Left lobe of liver (tissue), 2 donors: ENCODE data around the gene THSD7A. TPM values are rescaled to one million over a fixed set of nuclear protein-coding genes. Genes with fewer than 3 reads are reported as not detected.
A peak's percentile ranks its signal among the peaks of the same experiment; 100 is the strongest.

Source experiments
- ATAC-seq: fragments of 200-7000 bp; cut with Tn5 transposase; one replicate; pipeline ENCODE4 v1.9.1; 2020; ENCODE audit warnings: mild to moderate bottlenecking, moderate library complexity
- DNase-seq: peaks from one replicate; pipeline ENCODE4 v3.0.0-alpha.2; 2020; ENCODE audit warnings: low spot score
- total RNA-seq: library from RNA; stranded (reverse); gene quantifications from one replicate; pipeline ENCODE4 v1.2.1, GENCODE V29; 2021
- donor health status: DM: no; HTN: no; CAD: no; lungs with moderate emphysema.
- donor health status: DM: no; HTN: yes; CAD: no.

The THSD7A gene
- total RNA-seq, 1 donor from 2014 or later, result 1.6 TPM

DNA sequence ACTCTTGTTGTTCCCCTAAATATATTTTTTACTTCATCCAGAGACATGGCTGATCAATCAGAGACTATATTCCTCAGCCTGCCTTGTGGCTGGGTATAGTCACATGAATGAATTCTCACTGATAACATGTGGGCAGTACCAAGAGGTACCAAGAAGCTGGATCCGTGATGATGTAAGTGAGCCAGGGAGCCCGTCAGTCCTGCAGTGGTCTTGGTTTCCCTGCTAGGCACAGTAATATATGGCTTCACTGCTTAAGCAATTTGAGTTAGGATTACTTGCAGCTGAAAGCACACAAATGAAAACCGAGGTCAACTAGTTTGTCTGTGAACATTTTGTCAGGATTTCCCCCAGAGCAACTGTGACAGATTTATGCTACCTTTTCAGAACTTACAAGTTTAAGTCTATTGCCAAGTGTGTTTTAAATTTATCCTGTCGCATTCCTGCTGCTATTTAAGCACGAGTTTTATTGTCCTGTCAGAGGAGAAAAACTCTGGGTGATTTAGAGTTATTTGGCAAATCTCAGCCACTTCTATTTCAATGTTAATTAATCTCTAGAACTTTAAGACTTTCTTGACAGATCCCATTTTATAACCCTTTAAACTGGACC, 476.5 kb downstream of the THSD7A start:
- DNase-seq, result no peak
- ATAC-seq, result no peak

DNA sequence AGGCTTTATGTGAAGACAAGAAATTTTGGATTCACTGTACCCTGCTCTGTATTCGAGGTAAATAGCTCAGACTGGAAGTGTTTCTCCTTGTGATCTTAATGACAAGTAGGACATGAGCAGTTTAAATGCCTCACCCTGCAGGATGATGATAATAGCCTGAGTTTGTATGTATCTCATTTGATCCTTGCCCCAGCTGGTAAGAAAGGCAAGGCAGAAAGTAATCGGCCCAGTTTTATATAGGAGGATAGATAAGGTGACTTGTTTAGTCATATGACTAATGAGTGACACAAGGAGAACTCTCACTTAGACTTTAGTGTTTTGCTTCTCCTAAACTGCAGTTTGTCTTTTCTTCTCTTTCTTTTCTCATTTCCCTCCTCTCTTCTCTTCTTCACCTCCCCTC, 485.7 kb downstream of the THSD7A start:
- no peak for ATAC-seq
- no peak for DNase-seq

DNA sequence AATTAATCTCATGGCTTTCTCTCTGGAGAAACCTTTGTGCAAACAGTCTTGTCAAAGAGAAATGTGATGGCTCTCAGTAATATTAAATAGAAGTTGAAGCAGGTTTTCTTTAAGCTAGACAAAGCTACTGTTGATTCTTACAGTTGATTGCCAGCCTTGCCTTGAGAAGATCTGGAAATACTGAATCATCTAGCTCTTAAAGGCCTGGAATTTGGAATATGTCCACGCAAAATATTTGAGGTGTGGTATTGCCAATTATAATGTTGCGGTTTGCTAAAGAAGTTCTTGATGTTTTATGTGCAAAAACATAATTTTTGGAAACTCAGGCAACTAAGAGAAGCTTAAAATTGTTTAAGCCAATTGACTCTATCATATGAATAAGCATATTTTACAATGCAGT, 486.4 kb downstream of the THSD7A start:
- no peak for DNase-seq

DNA sequence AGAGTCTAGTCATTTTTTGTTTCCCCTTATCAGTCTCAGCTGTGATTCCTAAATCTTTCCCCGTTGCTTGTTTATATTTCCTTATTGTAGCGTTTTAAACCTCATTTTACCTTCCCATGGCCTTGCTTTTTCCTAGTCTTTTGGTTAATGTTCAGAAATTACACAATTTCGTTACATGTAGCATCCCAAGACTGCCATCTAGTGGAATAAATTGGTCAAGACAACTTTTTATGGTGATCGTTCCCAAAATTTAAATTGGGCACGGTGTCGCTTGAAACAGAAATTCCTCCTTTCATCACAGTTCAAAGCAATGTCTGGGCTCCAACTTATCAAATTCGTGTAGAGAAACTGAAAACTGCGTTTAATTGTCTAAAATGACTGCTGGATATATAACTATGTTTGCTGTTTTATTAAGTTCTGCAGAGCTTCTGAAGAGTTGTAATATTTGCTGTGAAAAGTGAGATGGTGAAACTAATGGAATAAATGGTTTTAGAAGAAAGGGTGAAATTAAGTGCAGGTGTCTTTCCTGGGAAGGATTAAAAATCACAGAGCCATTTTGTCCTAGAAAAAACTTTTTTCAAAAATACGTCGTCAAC, 488.1 kb downstream of the THSD7A start:
- peak; percentile 92 for ATAC-seq
- DNase-seq, result no peak

More for the DNA sequence above, 486.4 kb downstream of the THSD7A start:
- no peak for ATAC-seq

DNA sequence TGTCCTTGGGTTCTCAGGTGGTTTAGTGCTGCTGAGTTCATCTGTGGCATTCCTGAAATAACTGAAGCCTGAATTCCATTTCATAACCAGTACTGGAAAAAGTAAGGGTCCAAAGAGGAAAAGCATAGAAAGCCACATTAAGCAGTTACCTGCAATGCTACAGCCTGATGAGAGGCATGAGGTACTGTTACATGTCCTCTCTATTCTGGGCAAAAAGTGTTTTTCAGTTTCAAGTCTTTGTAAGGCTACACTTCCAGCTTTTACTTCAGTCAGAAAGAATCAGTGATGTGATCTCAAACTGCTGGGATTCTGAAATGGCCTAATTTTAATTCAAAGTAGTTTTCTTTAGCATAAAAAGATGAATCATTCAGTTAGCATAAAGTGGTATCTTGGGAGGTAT, 488.9 kb downstream of the THSD7A start:
- ATAC-seq (no peak), DNase-seq (no peak)

DNA sequence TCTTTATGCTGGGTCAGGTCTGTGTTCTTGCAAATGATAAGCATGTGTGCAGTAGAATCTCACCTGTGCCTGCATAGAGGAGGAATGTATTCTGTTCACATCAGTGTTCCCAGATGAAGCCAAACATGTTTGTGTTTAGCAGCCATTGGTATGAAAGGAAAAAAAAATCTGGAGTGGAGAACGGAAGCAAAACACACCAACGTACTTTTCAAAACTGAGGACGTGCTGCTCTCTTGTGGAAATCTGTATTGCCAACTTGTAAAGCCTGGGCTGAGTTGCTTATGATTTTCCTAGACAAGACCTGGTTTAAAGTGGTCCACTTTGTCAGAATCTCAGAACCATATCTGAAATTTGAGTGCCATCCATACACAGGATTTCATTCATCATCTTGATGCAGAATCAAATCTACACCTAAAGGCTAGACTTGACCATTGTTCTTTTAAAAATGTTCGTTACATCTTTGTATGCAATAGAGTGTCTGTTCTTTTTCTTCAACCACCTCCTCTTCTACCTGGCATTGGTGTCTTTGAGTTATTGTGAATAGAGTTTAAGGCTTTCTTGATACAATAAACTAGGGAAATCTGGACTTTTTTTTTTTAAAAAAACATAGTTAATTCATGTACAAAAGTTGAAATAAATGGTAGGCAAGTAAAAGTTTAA, 490.6 kb downstream of the THSD7A start:
- ATAC-seq (peak; percentile 71), DNase-seq (no peak)

DNA sequence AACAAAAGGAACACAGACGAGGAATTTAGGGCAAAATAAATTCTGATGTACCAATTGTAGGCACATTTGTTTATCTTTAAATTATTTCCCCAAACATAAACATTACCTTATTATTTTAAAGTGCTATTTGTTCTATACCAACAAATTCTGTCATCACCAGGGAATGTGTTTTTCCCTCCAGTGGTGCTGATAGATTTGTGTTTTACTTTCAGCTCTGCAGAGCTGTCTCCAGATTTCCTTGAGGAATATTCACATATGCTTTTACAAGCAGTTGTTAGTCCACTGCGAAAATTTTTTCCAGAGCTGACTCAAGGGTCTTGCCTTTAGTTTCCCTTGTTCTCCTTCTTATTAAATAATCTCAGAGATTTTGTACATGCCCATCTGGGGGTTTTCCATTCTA, 495.6 kb downstream of the THSD7A start:
- DNase-seq, result no peak
- ATAC-seq, result no peak

DNA sequence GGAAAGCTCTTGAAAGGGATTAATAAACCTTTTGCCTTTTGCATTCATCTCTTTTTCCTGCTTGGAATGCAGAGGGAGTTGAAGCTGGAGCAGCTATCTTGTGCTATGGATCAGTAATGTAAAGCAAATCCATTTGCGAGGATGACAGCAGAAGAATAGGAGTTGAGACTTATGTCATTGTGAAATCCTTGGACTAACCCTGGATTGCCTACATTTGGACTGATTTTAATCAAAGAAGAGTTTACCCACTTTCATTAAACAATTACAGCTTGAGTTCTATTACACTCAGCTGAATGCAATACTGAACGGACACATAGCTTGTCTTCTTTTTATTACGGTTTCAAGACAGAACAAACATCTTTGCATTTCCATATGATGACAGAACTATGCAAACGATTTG, 496.1 kb downstream of the THSD7A start:
- peak; percentile 50 for ATAC-seq
- DNase-seq, result no peak

DNA sequence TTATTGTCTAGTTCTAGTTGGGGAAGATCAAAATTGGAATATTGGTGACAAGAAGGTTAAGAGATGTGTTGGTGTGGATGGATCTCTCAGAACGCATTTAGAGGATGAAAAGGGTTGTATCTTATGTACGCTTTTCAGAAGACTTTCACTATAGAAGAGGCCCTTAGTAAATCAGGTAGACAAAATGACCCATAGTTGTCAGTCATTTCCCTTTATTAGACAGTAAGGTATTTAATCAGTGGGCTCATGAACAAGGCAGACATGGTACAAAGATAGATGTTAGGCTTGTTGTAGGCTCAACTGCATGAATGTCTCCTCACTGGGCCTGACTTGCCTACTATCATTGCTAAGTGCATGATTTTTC, 499.2 kb downstream of the THSD7A start:
- DNase-seq (no peak), ATAC-seq (no peak)

DNA sequence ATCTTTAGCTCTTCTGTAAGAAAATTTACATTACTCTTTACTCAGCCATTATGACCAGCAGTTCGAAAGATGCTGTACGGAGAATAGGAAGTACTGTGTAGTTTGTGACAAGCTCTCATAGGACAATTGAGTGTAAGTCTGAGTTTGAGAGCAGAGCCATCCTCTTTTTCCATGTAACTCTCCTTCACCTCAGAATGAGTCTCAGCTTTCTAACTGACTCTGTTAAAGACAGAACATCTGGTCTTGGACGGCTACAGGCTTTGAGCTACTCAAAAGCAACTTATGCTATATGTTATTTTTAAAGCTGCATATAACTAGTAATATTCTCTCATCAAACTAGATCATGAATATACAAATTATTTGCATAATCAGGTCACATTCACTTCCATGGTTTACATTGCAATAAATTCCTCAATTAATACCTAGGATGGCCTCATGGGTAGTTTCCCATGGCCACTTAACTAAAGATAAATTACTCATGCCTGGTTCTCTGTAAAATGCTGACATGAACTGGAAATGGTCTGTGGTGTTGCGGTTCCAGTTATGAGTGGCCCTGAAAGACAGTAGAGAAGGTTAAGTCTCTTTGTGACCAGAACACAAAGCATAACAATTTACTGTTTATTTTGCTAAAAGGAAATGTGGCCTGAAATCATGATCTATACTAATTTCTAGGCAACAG, 499.7 kb downstream of the THSD7A start:
- ATAC-seq (no peak), DNase-seq (no peak)

DNA sequence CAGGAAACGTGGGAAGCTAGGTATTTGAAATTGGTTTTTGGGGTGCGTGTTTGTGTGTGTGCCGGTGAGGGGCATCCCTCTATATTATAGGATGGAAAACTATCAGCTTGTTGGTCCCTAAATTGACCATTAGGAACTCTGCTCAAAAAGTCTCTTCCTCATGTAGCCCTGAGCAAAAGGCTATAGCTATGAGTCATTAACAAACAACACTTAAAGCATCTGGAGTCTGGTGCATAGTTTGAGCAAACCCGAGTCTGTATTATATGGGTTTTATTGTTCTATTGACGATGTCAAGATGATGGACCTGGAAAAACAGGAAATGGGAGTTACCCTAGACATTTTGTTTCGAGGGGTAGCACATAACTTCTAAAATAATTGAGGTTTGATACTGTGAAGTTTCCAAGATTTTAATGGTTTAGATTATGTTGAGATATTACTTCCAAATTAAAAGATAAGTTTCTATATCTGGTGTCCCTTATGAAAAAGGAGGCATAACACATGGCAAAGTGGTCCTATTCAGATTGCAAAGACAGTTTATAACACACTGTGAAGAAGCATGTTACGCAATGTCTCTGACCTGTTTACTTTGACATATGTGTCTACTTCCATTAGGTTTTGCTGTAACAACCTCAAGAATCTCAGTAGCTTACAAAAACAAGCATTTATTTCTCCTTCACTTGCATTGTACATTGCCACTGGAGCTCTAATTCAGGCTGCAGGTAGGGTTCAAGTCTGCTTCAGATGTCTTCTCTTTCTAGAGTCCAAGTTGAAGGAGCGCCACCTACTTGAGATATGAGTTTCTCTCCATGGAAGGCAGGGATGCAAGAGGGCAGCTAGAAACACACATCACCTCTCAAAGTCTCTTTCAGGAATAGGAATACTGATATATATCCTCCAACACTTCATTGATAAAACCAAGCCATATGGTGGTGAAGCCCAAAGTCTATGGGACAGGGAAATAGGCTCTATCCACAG, 500.6 kb downstream of the THSD7A start:
- ATAC-seq, result no peak
- no peak for DNase-seq

DNA sequence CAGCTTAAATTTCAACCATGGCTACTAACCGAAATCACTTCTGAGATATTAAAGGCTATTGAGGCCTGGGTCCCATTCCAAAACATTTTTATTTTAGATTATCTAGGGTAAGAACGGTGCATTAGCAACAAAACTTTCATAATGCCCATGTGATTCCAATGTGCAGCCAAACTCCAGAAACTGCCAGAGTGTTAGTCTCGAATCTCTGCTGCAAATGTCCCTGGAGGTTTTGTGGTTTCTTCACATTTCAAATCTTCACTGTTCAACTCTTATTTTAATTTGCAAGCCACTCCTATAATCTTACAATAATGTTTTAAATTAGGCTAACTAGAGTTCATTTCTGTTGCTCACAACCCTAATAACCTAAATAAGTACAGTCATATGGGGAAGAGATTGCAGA, 501.3 kb downstream of the THSD7A start:
- DNase-seq (no peak), ATAC-seq (no peak)

DNA sequence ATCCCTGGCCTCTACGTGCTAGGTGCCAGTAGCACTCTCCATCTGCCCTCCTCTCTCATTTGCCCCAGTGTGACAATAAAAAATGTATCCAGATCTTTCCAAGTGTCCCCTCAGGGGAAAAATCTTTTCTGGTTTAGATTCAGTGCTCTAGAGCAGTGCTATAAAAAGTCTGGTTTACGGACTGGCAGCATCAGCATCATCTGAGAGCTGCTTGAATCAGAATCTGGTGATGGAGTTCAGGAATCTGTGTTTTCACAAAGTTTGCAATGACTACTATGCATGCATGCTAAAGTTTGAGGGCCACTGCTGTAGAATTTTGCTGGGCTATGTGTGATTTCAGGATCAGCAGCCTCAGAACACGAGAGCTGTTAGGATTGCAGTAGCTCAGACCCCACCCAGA, 501.8 kb downstream of the THSD7A start:
- DNase-seq, result no peak
- ATAC-seq, result no peak

DNA sequence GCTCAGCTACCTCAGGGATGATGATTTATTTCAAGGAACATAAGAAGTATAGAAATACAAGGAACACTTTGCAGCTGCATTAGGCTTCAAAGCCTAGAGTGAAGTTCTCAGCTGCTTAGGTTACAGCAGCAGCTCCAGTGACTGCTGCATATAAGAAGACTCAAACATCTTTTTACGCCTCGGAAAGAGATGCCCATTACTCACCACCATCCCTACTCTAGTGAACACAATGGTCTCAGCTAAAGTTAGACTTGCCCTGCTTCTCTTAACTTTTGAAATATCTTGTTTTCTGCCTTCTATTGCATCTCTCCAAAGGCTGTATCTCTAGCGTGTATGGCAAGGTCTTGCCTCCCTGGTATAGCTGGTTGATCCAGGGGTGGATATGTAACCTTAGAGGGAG, 502.4 kb downstream of the THSD7A start:
- ATAC-seq, result no peak

DNA sequence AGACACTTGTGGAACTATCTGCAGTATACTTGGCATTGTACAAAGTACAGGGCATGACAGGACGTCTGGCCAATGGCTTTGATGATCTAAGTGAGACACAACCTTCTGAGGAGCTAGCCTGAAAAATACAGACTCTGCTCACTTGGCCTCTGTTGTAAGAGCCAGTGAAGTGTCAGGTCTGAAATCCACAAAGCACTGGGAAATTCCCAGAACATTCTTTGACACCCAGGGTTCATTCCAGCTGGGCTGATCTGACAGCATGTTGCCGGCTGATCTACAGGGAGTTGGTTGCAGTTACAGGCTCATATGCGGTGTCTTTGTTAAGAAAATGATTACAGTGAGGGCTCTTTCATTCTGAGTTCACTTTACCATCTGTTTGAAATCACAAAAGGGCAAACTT, 503.7 kb downstream of the THSD7A start:
- ATAC-seq (no peak), DNase-seq (no peak)

More for the DNA sequence above, 502.4 kb downstream of the THSD7A start:
- DNase-seq, result no peak

DNA sequence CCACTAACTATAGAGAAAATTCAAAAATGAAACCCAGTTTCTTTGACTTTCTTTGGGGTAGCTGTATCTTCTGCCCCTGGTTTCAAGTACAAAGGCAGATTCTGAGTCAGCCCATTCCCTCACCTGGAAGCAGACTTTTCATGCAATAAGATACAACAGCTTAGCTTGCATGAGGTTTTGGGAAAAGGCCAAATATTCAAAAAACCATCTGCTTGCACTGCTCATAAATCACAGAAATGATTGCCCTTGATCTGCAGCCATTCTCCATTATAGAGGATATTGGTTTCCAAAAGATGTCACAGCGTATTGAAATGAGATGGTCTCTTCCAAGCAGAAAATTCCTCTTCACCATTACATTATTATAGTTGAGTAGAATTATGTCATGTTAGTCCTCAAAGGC, 504.4 kb downstream of the THSD7A start:
- no peak for DNase-seq
- ATAC-seq, result no peak
